ENCODE data around the gene PADI2.

- no peak for TF ChIP-seq POLR2AphosphoS5 (IDR thresholded peaks at IDR 0.05; ENCODE audit: borderline replicate concordance, low read depth, low read length)
- TF ChIP-seq EZH2 (IDR thresholded peaks at IDR 0.05): no peak
- TF ChIP-seq FOXP2 (optimal IDR thresholded peaks at IDR 0.05; ENCODE audit: control extremely low read depth, extremely low read length, insufficient read depth): no peak
Measured at GRCh38 chr1:17108786-17109185, 10.5 kb downstream of the PADI2 start.
